NCI-H146 treated with DMSO at 0.1 percent for 48 hours (cell line): Measurements from ENCODE around the gene RRP1.
A peak's percentile ranks its signal among the peaks of the same experiment; 100 is the strongest.
"Not testable (repeated sequence)": the region's sequence is repeated elsewhere in the genome, so short reads cannot be mapped to it uniquely, and the experiment has no call there.

Experiments used
- DNase-seq: peaks from one replicate; lab custom pipeline; 2025; ENCODE audit not compliant: unreplicated experiment; lab: John Stamatoyannopoulos, UW

RRP1 gene

DNA sequence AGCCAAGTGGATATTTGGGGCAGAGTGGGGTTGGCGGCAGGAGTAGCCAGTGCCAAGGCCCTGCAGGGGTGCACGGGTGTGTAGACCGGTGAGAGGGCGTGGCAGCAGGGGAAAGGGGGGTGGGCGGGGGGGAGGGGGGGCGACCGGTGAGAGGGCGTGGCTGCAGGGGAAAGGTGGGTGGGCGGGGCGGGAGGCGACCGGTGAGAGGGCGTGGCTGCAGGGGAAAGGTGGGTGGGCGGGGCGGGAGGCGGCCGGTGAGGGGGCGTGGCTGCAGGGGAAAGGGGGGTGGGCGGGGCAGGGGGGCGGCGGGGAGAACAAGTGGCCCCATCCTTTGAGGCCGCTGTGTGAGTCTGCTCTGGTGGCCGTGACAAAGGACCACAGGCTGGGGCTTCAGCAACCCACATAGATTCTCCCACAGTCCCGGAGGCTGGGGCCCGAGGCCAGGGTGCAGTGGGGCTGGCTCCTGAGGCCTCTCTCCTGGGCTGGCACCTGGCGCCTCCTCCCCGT, 25.8 kb downstream of the RRP1 start:
- peak; percentile 0 for DNase-seq

DNA sequence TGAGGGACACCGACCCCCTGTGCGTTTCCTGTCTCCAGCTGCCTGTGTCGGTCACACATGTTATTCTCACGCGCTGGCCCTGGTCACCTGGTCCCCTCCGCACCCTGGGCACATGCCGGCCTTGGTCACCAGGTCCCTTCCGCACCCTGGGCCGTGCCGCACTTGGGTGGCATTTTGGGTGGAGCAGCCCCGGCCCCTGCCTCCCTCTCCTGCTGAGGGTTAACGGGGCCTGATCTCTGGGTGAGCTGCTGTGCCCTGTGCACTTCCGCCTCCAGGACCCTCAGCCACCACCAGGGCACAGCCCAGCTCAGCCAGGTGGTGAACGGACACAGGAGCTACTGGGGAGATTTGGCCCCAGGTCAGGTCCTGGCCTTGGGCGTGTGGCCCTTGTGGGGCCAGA, 26.6 kb downstream of the RRP1 start:
- DNase-seq = no peak

DNA sequence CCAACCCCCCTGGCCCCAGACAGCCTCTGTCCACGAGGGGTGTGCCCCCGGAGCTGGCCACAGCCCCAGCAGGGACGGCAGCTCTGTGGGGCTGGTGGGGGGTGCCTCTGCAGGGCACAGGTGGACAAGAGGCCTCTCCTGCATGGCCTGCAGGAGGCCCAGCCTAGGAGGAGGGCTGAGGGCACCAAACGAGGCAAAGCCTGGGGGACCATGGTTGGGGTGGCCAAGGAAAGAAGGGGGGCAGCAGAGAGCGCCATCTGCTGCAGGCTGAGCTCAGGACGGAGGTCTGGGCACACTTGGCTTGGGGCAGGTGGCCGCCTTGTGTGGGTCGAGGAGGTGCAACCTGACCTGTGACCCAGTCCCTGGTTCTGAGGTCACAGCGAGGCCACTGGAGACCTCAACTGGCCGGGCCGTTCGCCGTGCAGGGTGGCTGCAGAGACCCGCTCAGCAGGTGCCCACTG, 27.3 kb downstream of the RRP1 start:
- DNase-seq = no peak

DNA sequence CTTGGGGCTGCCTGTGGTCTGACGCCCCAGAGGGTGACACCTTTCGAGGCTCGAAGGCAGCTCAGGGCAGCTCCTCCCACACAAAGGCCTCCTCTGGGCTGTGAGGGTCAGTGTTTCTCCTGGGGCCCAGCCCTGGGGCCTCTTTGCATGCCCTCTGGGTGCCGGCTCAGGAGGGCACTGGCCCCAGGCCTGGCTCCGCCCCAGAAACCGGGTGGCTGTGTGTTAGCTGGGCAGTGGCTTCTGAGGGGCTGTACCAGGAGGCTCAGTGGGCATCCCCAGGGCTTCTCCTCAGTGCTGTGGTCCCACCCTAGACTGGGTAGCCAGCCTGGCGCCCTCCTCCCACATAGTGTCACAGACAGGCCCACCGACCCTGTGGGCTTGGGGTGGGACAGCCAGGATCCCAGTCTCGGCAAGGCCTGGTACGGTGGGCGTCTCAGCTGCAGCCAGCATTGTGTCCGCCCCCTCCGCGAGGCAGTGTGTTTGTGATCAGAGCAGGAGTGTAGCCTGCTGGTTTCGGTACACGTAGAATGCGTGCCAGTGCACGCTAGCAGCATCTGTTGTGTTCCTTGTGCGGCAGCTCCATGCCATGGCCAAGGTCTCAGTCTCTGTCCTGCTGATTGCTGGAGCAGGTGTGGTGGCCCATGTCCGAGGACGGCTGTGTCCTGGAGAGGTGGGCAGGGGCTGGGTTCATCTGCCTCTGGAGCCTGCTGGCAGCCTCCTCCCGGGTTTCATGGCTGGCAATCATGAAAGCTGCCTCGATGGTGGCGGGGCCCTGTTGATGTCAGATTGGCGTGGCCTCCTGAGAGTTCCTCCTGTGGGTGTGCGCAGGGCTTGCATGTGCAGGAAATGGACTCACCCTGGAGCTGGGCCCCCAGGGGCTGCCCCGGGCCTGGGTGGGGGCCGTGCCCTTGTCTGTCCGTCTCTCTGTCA, 28.0 kb downstream of the RRP1 start:
- DNase-seq = no peak

DNA sequence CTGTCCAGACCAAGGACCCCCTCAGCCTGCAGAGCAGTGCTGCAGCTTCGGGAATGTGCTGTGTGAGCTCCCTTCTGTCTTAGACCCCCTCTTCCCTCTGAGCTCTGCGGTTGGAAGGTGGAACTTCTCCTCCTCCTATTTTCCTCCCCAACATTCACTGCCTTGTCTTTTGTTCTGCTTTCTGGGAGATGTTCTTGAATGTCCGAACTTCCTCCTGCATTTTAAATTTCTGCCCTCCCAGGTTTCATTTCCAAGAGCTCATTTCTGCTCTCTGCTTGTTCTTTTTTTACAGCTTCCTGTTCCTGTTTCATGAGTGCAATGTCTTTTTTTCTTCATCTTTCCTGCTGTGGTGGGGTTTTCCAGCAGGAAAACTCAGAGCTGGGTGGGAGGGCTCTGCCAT, 29.3 kb downstream of the RRP1 start:
- DNase-seq = no peak

DNA sequence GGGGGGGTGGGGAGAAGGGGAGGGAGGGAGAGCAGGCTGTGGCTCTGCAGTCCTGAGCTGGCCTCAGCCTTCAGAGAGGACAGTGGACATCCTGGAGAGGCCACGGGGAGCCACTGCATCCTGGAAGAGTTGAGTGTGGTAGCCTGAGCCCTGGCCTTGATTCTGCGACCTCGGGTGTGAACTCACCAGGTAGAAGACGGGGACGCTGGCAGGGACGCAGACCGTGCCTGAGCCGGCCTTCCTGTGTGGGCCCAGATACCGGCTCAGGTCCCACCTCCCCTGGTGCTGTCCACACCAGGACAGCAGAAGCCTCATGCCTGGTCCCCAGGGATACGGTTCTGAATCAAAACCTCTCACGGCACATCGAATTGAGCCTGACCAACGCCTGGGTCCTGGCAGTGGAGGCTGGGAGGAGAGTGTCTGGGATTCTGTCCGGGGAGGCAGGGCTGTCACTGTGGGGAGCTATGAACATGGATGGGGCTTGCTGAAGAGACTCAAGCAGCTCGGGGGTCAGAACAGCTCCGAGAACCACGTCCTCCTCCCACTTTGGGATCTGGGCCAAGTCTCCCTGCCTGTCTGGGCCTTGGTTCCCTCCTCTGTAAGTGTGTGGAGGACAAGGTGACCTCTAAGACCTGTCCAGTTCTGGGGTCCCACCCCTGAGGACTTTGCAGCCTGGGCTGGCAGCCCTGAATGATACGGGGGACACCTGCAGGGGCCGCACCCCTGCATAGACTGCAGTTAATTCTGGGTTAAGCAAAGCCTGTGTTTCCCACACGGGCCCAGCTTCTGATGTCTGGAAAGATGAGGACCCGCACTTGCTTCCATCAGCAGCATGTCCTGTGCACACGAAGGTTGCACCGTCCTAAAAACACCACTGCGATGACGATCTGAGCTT, 30.4 kb downstream of the RRP1 start:
- no peak for DNase-seq

DNA sequence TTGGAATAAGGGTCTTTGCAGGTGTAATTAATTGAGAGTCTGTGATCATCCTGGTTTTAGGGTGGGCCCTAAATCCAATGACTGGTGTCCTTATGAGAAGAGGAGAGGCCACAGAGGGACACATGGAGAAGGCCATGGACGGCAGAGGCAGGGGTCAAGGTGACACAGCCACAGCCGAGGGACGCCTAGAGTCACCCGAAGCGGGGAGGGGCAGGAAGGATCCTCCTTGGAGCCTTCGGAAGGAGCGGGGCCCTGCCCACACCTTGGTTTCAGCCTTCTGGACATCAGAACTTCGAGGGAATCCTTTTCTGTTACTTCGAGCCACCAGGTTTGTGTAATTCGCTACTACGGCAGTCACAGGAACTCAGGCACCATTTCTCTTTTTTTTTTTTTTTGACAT, 31.1 kb downstream of the RRP1 start:
- DNase-seq = no peak

DNA sequence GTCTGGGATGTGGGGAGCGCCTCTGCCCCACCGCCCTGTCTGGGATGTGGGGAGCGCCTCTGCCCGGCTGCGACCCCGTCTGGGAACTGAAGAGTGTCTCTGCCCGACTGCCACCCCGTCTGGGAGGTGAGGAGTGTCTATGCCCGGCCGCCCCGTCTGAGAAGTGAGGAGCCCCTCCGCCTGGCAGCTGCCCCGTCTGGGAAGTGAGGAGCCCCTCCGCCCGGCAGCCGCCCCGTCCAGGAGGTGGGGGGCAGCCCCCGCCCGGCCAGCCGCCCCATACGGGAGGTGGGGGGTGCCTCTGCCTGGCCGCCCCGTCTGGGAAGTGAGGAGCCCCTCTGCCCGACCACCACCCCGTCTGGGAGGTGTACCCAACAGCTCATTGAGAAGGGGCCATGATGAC, 32.8 kb downstream of the RRP1 start:
- not testable (repeated sequence) for DNase-seq

DNA sequence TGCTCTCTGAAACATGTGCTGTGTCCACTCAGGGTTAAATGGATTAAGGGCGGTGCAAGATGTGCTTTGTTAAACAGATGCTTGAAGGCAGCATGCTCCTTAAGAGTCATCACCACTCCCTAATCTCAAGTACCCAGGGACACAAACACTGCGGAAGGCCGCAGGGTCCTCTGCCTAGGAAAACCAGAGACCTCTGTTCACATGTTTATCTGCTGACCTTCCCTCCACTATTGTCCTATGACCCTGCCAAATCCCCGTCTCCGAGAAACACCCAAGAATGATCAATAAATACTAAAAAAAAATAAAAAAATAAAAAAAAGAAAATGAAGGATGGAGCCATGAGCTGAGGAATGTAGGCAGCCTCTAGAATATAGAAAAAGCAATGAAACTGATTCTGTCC, 33.4 kb downstream of the RRP1 start:
- DNase-seq = not testable (repeated sequence)

DNA sequence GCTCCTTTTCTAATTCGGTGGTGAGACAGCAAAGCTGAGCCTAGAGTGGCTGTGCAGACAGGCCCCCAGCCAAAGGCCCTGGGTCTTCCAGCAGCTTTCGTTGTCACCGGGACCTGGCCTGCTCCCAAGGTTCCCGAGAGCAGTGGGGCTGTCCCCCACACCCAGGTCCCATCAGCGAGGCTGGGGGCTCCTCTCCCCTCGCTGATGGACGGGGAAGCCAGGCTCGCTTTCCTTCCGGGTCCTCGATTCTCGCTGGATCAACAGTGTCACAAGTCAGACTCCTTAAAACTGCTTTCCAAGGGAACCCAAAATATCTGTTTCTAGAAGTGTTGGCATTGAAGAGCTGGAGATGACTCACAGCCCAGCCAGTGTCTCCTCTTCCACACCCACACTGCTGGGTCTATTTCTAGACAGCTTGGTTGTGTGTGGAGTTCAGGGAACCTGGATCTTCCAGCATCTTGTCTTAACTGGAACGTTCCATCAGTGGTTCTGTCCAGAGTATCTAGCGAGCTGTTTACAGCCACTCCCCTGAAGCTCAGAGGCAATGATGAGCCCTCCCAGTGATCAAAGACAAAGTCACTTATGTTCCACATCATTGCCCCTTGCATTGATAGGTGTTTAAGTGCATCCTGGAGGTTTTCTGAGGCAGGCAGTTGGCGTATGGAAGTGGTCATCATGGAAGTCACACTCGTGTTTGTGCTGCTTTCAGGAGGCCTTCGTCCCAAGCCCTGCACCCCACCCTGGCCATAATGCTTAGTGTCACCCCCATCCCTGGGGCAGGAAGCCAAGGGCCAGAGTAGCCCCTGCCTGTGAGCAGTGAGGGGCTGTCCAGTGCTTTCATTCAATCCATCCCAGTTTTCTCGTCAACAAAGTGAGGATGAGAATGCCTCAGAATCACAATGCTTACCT, 35.2 kb downstream of the RRP1 start:
- no peak for DNase-seq

DNA sequence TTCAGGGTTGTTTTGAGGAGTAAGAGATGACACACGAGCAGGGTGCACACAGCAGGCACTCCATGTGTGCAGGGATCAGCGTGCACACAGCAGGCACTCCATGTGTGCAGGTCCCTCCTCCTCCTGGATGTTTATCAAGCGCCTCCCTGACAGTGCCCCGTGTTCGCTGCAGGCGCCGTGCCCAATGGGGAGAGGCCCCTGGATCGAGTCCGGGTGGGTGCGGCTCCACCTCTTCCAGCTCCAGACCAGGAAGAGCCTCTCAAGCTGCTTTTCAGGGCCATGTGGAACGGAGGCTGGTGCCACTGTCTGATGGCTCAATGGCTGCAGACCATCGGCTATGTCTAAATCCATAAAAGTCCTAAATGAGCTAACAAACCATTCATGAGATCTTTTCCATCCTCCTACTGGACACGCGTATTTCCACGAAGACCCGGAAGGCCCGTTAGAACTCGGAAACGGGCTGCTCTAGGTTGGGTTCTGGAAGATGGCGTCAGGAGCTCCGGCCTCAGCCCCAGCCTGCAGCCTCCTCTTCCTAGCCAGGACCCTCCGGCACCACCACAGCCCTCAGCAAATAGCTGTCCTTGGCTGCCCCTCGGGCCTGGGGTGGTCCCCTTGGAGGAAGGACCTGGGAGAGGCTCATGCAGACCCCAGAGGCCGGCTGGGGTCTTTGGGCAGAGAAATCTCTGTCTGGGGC, 36.0 kb downstream of the RRP1 start:
- no peak for DNase-seq

DNA sequence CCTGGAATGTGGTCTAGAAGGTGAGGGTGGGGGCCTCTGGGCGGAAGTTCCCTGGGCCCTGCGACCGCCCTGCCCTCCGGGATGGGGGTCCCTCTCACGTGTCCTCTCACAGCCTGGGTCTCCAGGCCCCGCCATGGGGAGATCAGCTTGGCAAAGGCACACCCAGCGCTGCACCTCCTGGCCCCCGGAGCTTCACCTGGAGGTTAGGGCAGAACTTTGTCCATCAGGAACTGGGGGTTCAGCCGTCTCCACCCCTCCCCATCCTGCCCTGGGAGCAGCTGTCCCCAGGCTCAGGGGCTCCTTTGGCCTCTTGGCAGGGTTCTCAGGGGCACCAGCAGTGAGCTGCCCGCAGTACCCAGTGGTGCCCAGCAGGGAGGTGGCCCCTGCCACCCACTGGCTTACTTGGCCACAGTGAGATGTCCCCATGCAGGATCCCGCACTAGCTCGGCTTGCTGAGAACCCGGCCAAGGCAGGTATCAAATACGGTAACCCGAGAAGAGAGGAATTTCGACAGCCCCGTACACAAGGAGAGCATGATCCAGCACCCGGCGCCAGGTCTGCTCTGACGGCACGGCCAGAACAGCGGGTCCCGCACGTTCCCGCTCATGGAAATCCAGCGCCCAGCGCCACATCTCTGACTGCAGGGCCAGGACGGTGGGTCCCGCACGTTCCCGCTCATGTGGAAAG, 36.7 kb downstream of the RRP1 start:
- DNase-seq = no peak

DNA sequence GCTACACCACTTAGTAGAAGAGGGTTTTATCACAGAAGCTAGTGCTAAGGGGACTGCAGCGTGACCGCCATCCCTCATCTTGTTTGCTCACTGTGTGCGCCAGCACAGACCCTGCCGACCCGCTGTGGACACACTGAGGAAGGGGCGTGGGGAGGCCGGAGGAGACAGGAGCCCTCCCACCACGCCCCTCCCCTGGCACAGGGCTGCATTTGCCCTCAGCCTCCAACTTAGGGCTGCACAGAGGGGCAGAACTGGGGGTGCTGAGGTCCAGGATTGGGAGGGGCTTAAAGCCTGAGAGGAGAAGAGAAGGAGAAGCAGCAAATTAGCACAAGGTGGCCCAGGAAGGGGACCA, 37.2 kb downstream of the RRP1 start:
- DNase-seq = no peak

DNA sequence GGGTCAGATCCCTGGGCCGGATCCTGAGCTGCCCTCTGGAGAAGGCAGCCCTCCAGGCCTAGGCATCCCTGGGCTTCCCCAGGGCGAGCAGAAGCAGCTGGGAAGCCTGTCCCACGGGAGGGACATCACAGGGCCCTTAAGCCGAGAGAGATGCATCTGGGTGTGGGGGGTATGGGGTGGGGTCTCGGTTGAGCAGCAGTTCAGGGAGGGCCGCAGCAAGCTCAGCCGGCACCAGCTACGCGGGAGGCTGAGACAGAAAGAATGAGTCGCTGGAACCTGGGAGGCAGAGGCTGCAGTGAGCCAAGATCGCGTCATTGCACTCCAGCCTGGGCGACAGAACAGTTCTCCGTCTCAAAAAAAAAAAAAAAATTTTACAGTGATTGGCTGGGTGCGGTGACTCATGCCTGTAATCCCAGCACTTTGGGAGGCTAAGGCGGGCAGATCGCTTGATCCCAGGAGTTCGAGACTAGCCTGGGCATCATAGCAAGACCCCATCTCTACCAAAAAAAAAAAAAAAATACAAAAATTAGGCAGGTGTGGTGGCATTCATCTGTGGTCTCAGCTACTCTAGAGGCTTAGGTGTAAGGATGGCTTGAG, 37.7 kb downstream of the RRP1 start:
- no peak for DNase-seq

DNA sequence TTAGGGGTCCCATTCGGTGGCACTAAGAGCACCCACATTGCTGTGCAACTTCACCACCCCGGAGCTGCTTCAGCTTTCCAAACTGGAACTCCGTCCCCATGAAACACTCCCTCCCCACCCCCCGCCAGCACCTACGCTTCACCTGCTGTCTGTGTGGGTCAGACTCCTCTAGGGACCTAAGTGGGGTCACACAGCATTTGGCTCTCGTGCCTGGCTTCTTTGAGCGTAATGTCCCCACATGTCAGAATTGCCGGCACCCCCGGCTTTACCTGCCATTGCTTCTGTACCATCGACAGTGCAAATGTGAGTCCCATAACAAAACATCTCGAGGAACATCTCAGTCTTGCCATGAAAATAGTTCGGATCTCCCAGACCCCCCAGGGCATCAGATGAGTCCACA, 39.8 kb downstream of the RRP1 start:
- DNase-seq = no peak

DNA sequence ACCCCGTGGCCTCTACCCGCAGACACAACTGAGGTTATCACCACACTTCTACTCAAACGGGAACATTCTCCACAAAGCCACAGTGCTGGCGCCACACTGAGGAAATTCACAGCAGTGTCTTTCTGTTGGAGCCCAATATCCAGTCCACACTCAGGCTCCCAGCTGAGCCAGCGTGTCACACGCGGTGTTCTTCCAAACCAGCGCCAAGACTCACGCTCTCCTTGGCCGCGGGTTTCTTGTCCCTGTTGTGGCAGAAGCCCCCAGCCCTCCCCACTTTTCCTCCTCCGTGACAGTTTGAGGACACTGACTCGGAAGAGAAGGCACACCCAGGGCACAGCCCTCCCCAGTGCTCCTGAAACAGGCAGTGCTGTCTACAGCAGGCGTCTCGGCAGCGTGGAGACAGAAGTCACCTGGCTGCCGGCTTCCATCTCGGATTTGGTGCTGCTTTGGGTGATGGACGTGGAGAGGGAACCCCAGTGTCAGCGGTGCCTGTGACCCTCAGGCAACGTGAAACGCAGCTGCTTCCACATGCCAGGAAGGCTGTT, 40.3 kb downstream of the RRP1 start:
- DNase-seq = no peak

DNA sequence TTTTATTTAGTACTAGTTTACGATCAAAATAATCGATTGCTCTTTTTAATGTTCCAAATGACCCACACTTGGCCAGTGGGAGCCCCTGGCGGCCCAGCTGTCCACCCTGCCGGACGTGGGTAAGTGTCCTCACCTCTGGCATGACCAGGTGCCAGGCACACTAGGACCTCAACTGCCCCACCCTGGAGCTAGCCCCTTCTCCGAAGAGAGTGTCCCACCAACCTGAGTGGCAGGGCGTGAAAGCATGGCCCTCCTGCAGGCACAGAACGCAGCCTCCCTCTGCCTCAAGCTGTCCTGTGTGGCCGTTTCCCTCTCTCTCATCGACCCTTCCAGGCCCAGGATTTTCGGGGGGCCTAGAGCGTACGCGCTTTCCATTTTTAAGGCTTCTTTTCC, 42.8 kb downstream of the RRP1 start:
- DNase-seq = no peak

DNA sequence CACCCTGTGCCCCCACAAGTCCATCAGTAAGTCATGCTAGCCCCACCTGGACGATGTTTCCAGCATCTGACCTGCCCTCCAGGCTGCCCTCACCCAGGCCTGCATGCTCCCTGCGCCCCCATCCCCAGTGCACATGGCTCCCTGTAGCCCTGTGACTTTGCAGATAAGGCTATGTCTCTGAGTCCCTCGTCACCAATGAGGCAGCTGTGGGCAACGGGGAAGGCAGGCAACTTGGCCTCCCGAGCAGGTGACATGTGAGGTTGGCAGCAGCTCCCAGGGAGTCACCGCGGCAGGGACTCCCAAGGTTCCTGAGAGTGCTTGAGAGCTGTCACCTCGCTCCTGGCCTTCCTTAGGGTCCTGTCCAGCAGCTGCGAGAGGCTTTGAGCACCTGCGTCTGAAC, 43.3 kb downstream of the RRP1 start:
- DNase-seq = no peak
